Adrenal gland (tissue), 5 donors: ENCODE results near the gene CLCNKB.

Source experiments
- CTCF ChIP-seq, 6 experiments: fragments of 450-650 bp in 4 of 6; fragments of 200-600 bp in 2 of 6; sonication (generic) in 1 of 6; IDR thresholded peaks; 1 replicate in 5 of 6; 2 replicates in 1 of 6; pipeline versions ENCODE4 v1.5.1 to v1.8.0; 2016 to 2021; ENCODE audit warnings: antibody characterized with exemption in 6 of 6, mild to moderate bottlenecking in 2 of 6, moderate library complexity in 1 of 6
- POLR2A ChIP-seq, 2 donors: fragments of 450-650 bp; IDR thresholded peaks; one replicate each; pipeline ENCODE4 v1.6.1; 2017; ENCODE audit warnings: antibody characterized with exemption in 2 of 2, mild to moderate bottlenecking in 2 of 2, moderate library complexity in 1 of 2
- donor health status: DM: no; HTN: no; CAD: no.

- no peak for TF ChIP-seq CTCF (IDR thresholded peaks at IDR 0.05)
- TF ChIP-seq POLR2A (IDR thresholded peaks at IDR 0.05): no peak
Measured at GRCh38 chr1:16017076-16017460, 26.5 kb upstream of the CLCNKB start.
